Measurements from ENCODE around the gene KIDINS220.
"Not testable (repeated sequence)": the region's sequence is repeated elsewhere in the genome, so short reads cannot be mapped to it uniquely, and the experiment has no call there.

KIDINS220 gene

GRCh38 chr2:8756716-8757115 lies 80.7 kb downstream of the KIDINS220 start:
- no peak overlapping the region for H3K4me3 ChIP-seq (ENCODE audit: low read depth, low read length)

- H3K4me3 ChIP-seq (ENCODE audit: low read depth, low read length): no peak overlapping the region
Measured at GRCh38 chr2:8756230-8756629, 81.2 kb downstream of the KIDINS220 start.

- no peak overlapping the region for H3K4me3 ChIP-seq (ENCODE audit: low read depth, low read length)
Measured at GRCh38 chr2:8754106-8754776, 83.2 kb downstream of the KIDINS220 start.

- no peak overlapping the region for H3K4me3 ChIP-seq (ENCODE audit: low read depth, low read length)
Measured at GRCh38 chr2:8753609-8754008, 83.8 kb downstream of the KIDINS220 start.

- no peak overlapping the region for H3K4me3 ChIP-seq (ENCODE audit: low read depth, low read length)
Measured at GRCh38 chr2:8752385-8752784, 85.0 kb downstream of the KIDINS220 start.

- no peak overlapping the region for H3K4me3 ChIP-seq (ENCODE audit: low read depth, low read length)
Measured at GRCh38 chr2:8750221-8750620, 87.2 kb downstream of the KIDINS220 start.

GRCh38 chr2:8743261-8743660 lies 94.2 kb downstream of the KIDINS220 start:
- H3K4me3 ChIP-seq (ENCODE audit: low read depth, low read length): no peak overlapping the region

GRCh38 chr2:8740136-8740535 lies 97.3 kb downstream of the KIDINS220 start:
- no peak overlapping the region for H3K4me3 ChIP-seq (ENCODE audit: low read depth, low read length)

GRCh38 chr2:8737571-8738175 lies 99.7 kb downstream of the KIDINS220 start:
- H3K4me3 ChIP-seq (ENCODE audit: low read depth, low read length): no peak overlapping the region

GRCh38 chr2:8732601-8733000 lies 104.8 kb downstream of the KIDINS220 start:
- no peak overlapping the region for H3K4me3 ChIP-seq (ENCODE audit: low read depth, low read length)

- no peak overlapping the region for H3K4me3 ChIP-seq (ENCODE audit: low read depth, low read length)
Measured at GRCh38 chr2:8729939-8730338, 107.5 kb downstream of the KIDINS220 start.

GRCh38 chr2:8729101-8729500 lies 108.3 kb downstream of the KIDINS220 start:
- H3K4me3 ChIP-seq (ENCODE audit: low read depth, low read length): not testable (repeated sequence)

GRCh38 chr2:8728305-8729015 lies 109.0 kb downstream of the KIDINS220 start:
- H3K4me3 ChIP-seq (ENCODE audit: low read depth, low read length): no peak overlapping the region

GRCh38 chr2:8725838-8726237 lies 111.6 kb downstream of the KIDINS220 start:
- H3K4me3 ChIP-seq (ENCODE audit: low read depth, low read length): no peak overlapping the region

GRCh38 chr2:8722986-8723385 lies 114.4 kb downstream of the KIDINS220 start:
- H3K4me3 ChIP-seq (ENCODE audit: low read depth, low read length): no peak overlapping the region

GRCh38 chr2:8721410-8721809 lies 116.0 kb downstream of the KIDINS220 start:
- H3K4me3 ChIP-seq (ENCODE audit: low read depth, low read length): no peak overlapping the region

GRCh38 chr2:8720741-8721140 lies 116.7 kb downstream of the KIDINS220 start:
- H3K4me3 ChIP-seq (ENCODE audit: low read depth, low read length): no peak overlapping the region

GRCh38 chr2:8719528-8719927 lies 117.9 kb downstream of the KIDINS220 start:
- H3K4me3 ChIP-seq (ENCODE audit: low read depth, low read length): no peak overlapping the region

GRCh38 chr2:8714971-8715370 lies 122.4 kb downstream of the KIDINS220 start:
- H3K4me3 ChIP-seq (ENCODE audit: low read depth, low read length): no peak overlapping the region

- no peak overlapping the region for H3K4me3 ChIP-seq (ENCODE audit: low read depth, low read length)
Measured at GRCh38 chr2:8714283-8714682, 123.1 kb downstream of the KIDINS220 start.

GRCh38 chr2:8710951-8711350 lies 126.5 kb downstream of the KIDINS220 start:
- H3K4me3 ChIP-seq (ENCODE audit: low read depth, low read length): no peak overlapping the region

GRCh38 chr2:8709611-8710010 lies 127.8 kb downstream of the KIDINS220 start:
- no peak overlapping the region for H3K4me3 ChIP-seq (ENCODE audit: low read depth, low read length)

Measured in iPS-11a (cell line).